OCI-LY3 (cell line): Measurements from ENCODE around the gene SBK1.
"Not testable (repeated sequence)": the region's sequence is repeated elsewhere in the genome, so short reads cannot be mapped to it uniquely, and the experiment has no call there.

ENCODE experiments used
- EZH2phosphoT487 ChIP-seq: fragments of 200-600 bp; shearing (Covaris generic); IDR thresholded peaks from 2 replicates; pipeline ENCODE4 v1.6.1; 2018; ENCODE audit warnings: antibody characterized with exemption, mixed run types, low read depth
- TF ChIP-seq, protein P1 (sequence below): fragments of 200-600, 300-600 bp; sonication (generic); IDR thresholded peaks from 2 replicates; pipeline ENCODE4 v1.5.1; 2014; ENCODE audit warnings: antibody characterized with exemption, low read length, low read depth

DNA sequence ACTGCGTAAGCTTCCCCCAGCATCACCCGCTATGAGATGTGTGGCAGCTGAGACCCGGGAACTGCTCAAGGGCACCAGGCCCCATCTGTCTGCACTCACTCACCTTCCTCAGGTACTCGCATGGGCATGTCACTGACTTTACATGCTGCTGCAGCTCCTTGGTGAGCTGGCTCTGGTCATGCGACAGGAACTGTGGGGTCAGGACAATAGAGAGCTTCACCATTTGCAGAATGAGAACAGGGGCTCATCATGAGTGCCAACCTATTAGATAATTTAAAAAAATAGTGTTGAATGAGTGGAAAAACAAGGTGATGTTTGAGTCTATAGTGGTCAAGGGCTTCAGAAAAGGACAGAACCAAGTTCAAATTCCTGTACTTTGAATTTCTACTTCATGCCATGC lies 70.3 kb downstream of the SBK1 start:
- not testable (repeated sequence) for TF ChIP-seq EZH2phosphoT487
- TF ChIP-seq, protein P1, sequence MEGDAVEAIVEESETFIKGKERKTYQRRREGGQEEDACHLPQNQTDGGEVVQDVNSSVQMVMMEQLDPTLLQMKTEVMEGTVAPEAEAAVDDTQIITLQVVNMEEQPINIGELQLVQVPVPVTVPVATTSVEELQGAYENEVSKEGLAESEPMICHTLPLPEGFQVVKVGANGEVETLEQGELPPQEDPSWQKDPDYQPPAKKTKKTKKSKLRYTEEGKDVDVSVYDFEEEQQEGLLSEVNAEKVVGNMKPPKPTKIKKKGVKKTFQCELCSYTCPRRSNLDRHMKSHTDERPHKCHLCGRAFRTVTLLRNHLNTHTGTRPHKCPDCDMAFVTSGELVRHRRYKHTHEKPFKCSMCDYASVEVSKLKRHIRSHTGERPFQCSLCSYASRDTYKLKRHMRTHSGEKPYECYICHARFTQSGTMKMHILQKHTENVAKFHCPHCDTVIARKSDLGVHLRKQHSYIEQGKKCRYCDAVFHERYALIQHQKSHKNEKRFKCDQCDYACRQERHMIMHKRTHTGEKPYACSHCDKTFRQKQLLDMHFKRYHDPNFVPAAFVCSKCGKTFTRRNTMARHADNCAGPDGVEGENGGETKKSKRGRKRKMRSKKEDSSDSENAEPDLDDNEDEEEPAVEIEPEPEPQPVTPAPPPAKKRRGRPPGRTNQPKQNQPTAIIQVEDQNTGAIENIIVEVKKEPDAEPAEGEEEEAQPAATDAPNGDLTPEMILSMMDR = not testable (repeated sequence)
